Measurements from ENCODE around the gene GNG12. TPM values are rescaled to one million over a fixed set of nuclear protein-coding genes. Genes with fewer than 3 reads are reported as not detected.

The GNG12 gene
- total RNA-seq, 4 donors from 2014 or later: 89.6 to 129 (median 90.9) TPM

- DNase-seq (ENCODE audit: low spot score in 2 of 2): no peak
- 67% methylated on average over 4 of the region's 4 CpGs for WGBS
- Histone ChIP-seq H3K27me3 (no peaks in the 10 kb centered on the region), H3K9me3 (no peaks in the 10 kb centered on the region), H3K36me3 (peaks cover 18% of the 10 kb centered on the region), H3K27ac (no peak overlapping the region), H3K4me3 (peak overlapping the region; percentile 80), H3K4me1 (peaks cover 45% of the 10 kb centered on the region)
- TF ChIP-seq EP300 (IDR thresholded peaks at IDR 0.05) (no peak), POLR2AphosphoS5 (IDR thresholded peaks at IDR 0.05) (no peak), POLR2A (IDR thresholded peaks at IDR 0.05) (no peak)
- TF ChIP-seq, protein P1, sequence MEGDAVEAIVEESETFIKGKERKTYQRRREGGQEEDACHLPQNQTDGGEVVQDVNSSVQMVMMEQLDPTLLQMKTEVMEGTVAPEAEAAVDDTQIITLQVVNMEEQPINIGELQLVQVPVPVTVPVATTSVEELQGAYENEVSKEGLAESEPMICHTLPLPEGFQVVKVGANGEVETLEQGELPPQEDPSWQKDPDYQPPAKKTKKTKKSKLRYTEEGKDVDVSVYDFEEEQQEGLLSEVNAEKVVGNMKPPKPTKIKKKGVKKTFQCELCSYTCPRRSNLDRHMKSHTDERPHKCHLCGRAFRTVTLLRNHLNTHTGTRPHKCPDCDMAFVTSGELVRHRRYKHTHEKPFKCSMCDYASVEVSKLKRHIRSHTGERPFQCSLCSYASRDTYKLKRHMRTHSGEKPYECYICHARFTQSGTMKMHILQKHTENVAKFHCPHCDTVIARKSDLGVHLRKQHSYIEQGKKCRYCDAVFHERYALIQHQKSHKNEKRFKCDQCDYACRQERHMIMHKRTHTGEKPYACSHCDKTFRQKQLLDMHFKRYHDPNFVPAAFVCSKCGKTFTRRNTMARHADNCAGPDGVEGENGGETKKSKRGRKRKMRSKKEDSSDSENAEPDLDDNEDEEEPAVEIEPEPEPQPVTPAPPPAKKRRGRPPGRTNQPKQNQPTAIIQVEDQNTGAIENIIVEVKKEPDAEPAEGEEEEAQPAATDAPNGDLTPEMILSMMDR (IDR thresholded peaks at IDR 0.05): no peak
Measured at GRCh38 chr1:67687649-67688048, 145.6 kb downstream of the GNG12 start.

- H3K4me3 ChIP-seq: peak overlapping the region; percentile 80
- DNase-seq (ENCODE audit: low spot score in 2 of 2): no peak
- peak overlapping the region; percentile 95 for H3K27ac ChIP-seq
- 46% methylated on average over 3 of the region's 3 CpGs for WGBS
- H3K27me3 ChIP-seq: no peaks in the 10 kb centered on the region
- H3K36me3 ChIP-seq: peaks cover 18% of the 10 kb centered on the region
- TF ChIP-seq, protein P1 (IDR thresholded peaks at IDR 0.05): no peak
- TF ChIP-seq POLR2AphosphoS5 (IDR thresholded peaks at IDR 0.05) (no peak), EP300 (IDR thresholded peaks at IDR 0.05) (no peak), POLR2A (IDR thresholded peaks at IDR 0.05) (no peak)
- H3K4me1 ChIP-seq: peaks cover 45% of the 10 kb centered on the region
- H3K9me3 ChIP-seq: no peaks in the 10 kb centered on the region
Measured at GRCh38 chr1:67687198-67687545, 146.1 kb downstream of the GNG12 start.

DNA sequence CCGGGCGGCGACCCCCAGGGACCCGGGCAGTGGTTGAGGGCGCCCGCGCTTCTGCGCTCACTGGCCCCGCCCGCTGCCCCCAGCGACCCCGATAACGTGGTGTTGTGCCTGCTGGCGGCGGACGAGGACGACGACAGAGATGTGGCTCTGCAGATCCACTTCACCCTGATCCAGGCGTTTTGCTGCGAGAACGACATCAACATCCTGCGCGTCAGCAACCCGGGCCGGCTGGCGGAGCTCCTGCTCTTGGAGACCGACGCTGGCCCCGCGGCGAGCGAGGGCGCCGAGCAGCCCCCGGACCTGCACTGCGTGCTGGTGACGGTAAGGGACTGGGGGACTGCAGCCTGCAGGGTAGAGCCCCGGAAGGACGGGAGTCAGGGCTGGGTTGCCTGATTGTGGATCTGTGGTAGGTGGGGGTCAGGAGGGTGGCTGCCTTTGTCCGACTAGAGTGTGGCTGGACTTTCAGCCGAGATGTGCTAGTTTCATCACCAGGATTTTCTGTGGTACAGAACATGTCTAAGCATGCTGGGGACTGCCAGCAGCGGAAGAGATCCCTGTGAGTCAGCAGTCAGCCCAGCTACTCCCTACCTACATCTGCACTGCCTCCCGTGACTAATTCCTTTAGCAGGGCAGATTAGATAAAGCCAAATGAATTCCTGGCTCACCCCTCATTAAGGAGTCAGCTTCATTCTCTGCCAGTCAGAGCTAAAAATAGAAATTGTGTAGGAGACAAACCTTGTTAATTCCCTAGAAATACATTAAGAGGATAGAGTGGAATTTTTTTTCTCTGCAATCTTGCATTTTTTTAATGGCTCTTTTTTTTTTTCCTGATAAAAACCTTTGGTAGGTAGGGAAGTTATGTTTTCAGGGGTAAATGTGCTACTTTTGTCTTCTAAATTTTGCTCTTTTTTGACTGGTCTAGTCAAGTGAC, 146.7 kb downstream of the GNG12 start:
- Histone ChIP-seq H3K9me3 (no peaks in the 10 kb centered on the region), H3K27me3 (no peaks in the 10 kb centered on the region), H3K27ac (peak overlapping the region; percentile 95), H3K4me1 (peaks cover 45% of the 10 kb centered on the region), H3K4me3 (peak overlapping the region; percentile 80), H3K36me3 (peaks cover 18% of the 10 kb centered on the region)
- TF ChIP-seq POLR2A (IDR thresholded peaks at IDR 0.05) (peak in 1 of 2 donors; percentile 38), EP300 (IDR thresholded peaks at IDR 0.05) (no peak), POLR2AphosphoS5 (IDR thresholded peaks at IDR 0.05) (peak; percentile 1 to 88 (median 35))
- TF ChIP-seq, protein P1 (IDR thresholded peaks at IDR 0.05): no peak
- DNase-seq (ENCODE audit: low spot score in 2 of 2): peak; percentile 85 to 88
- 0% methylated on average over 5 of the region's 43 CpGs for WGBS

GRCh38 chr1:67685558-67686266, 147.6 kb downstream of the GNG12 start:
- 0% methylated on average over 15 of the region's 65 CpGs for WGBS
- H3K27me3 ChIP-seq: no peaks in the 10 kb centered on the region

DNA sequence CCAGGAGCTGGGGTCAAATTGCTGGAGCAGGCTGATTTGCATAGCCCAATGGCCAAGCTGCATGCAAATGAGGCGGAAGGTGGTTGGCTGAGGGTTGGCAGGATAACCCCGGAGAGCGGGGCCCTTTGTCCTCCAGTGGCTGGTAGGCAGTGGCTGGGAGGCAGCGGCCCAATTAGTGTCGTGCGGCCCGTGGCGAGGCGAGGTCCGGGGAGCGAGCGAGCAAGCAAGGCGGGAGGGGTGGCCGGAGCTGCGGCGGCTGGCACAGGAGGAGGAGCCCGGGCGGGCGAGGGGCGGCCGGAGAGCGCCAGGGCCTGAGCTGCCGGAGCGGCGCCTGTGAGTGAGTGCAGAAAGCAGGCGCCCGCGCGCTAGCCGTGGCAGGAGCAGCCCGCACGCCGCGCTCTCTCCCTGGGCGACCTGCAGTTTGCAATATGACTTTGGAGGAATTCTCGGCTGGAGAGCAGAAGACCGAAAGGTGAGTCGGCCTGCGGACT, 148.2 kb downstream of the GNG12 start, which contains the start of gene GADD45A:
TSS of gene GADD45A (plus strand) at position 135 of the 491 bp plus-strand sequence. CDS start at position 429, 294 bp downstream.
- WGBS: 0% methylated on average over 28 of the region's 39 CpGs
- peak; percentile 99 for DNase-seq (ENCODE audit: low spot score in 2 of 2)
- peak within 1 kb of the TSS; percentile 95 for H3K27ac ChIP-seq
- peaks cover 18% of the 10 kb centered on the region for H3K36me3 ChIP-seq
- TF ChIP-seq POLR2A (IDR thresholded peaks at IDR 0.05) (peak; percentile 88 to 98), EP300 (IDR thresholded peaks at IDR 0.05) (no peak), POLR2AphosphoS5 (IDR thresholded peaks at IDR 0.05) (peak; percentile 64 to 99 (median 93))
- TF ChIP-seq, protein P1 (IDR thresholded peaks at IDR 0.05): no peak
- no peaks in the 10 kb centered on the region for H3K9me3 ChIP-seq
- H3K4me3 ChIP-seq: peak within 1 kb of the TSS; percentile 80
- H3K27me3 ChIP-seq: no peaks in the 10 kb centered on the region
- peaks cover 45% of the 10 kb centered on the region for H3K4me1 ChIP-seq

More at GRCh38 chr1:67685558-67686266, 147.6 kb downstream of the GNG12 start:
- peak; percentile 80 to 82 for DNase-seq (ENCODE audit: low spot score in 2 of 2)
- Histone ChIP-seq H3K4me1 (peaks cover 45% of the 10 kb centered on the region), H3K4me3 (peak overlapping the region; percentile 80), H3K9me3 (no peaks in the 10 kb centered on the region), H3K27ac (peak overlapping the region; percentile 95), H3K36me3 (peaks cover 18% of the 10 kb centered on the region)
- no peak for TF ChIP-seq POLR2AphosphoS5 (IDR thresholded peaks at IDR 0.05)
- no peak for TF ChIP-seq EP300 (IDR thresholded peaks at IDR 0.05)
